ENCODE results near the gene PCSK1N. TPM values are rescaled to one million over a fixed set of nuclear protein-coding genes. Genes with fewer than 3 reads are reported as not detected.
"Not testable (repeated sequence)": the region's sequence is repeated elsewhere in the genome, so short reads cannot be mapped to it uniquely, and the experiment has no call there.

Gene PCSK1N
- 1 to 10 TPM; 1.5 to 4.0 (median 3.4) TPM for total RNA-seq

DNA sequence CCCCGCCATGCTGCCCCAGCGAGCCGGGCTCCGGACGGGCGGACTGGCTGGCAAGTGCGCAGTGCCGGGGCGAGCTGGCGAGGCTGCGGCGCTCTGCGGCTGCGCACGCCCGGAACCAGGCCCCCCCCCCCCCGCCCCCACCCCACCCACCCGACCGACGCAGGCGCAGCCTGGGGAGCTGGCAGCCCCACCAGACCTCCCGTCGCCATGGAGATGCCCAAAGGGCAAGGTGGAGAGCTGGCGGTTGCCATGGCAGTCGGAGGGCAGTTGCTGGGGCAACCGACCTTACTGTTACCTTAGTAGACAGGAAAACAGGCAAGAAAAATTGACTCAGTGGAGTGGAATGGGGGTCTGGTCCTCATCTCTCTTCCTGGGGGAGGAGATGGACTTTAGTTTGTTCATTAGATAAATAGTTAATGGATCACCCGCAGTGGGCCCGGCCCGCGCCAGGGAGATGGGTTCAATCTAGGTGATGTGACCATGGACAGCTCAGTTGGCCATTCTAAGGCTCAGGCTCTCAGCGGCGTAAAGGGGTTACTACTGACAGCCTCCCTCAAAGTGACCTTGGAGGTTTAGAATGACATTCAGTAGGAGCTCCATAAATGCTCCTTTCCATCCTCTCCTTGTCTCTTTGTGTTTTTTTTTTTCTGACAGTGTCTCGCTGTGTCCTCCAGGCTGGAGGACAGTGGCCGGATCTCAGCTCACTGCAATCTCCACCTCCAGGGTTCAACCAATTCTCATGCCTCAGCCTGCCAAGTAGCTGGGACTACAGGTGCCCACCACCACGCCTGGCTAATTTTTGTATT lies at the start of gene PCSK1N:
PCSK1N (minus strand) TSS at position 87 of the 806 bp plus-strand sequence; CDS start at position 9, 78 bp downstream.
- Histone ChIP-seq H3K27ac (no peak within 1 kb of the TSS), H3K4me1 (peaks cover 0 to 5% of the 10 kb centered on the region in 2 donors), H3K4me3 (replicated peaks in 1 of 3) (no peak within 1 kb of the TSS), H3K27me3 (no peaks in the 10 kb centered on the region), H3K36me3 (no peaks in the 10 kb centered on the region), H3K9me3 (no peaks in the 10 kb centered on the region)
- whole genome bisulfite sequencing, 2 donors, result 42 to 49% methylated on average over 6 to 7 of the region's 35 CpGs
- intact Hi-C loops (cut with DNase I), result no loop called here
- peak in 1 of 2 donors; percentile 11 for DNase-seq
- TF ChIP-seq CTCF (IDR thresholded peaks at IDR 0.05), result no peak
- no peak for TF ChIP-seq POLR2A (IDR thresholded peaks at IDR 0.05)

DNA sequence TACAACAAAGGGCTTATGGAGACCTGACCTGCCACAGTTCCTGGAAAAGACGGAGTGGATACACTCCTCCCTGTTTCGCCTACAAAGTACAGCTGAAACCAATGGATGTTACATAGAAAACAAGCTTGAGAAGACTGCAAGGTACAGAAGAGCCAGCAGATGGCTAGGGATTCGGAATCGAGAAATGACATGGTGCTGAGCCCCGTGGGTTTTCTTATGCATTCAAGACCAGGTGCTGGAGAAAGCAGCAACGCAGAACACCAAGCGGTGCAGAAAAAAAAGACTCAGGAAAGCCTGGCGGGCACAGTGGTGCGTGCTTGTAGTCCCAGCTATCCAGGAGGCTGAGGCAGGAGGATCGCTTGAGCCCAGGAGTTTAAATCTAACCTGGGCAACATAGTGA lies 48.3 kb upstream of the PCSK1N start:
- no peak for DNase-seq
- Histone ChIP-seq H3K9me3 (no peaks in the 10 kb centered on the region), H3K36me3 (no peaks in the 10 kb centered on the region), H3K4me3 (replicated peaks in 1 of 3) (no peak overlapping the region), H3K27me3 (no peaks in the 10 kb centered on the region), H3K27ac (no peak overlapping the region), H3K4me1 (no peaks in the 10 kb centered on the region)
- intact Hi-C loops (cut with DNase I), result no loop called here
- WGBS, 2 donors, result 75 to 76% methylated on average over 10 of the region's 10 CpGs
- TF ChIP-seq POLR2A (IDR thresholded peaks at IDR 0.05) (no peak), CTCF (IDR thresholded peaks at IDR 0.05) (no peak)

- H3K36me3 ChIP-seq; intact Hi-C loops (cut with DNase I): not testable (repeated sequence)
- WGBS, 2 donors, result 52 to 62% methylated on average over 3 of the region's 4 CpGs
These were observed 41.5 kb upstream of the PCSK1N start for GRCh38 chrX:48876944-48877343.

GRCh38 chrX:48872017-48872416 lies 36.6 kb upstream of the PCSK1N start:
- H3K4me3 ChIP-seq (replicated peaks in 1 of 3); intact Hi-C loops (cut with DNase I); H3K27me3 ChIP-seq; H3K27ac ChIP-seq; H3K36me3 ChIP-seq; H3K9me3 ChIP-seq; H3K4me1 ChIP-seq; DNase-seq: not testable (repeated sequence)
- WGBS, 2 donors, result 64 to 67% methylated on average over 1 of the region's 2 CpGs

More at GRCh38 chrX:48876944-48877343, 41.5 kb upstream of the PCSK1N start:
- not testable (repeated sequence) for DNase-seq; H3K9me3 ChIP-seq; H3K27ac ChIP-seq; H3K4me3 ChIP-seq (replicated peaks in 1 of 3); H3K4me1 ChIP-seq; H3K27me3 ChIP-seq

DNA sequence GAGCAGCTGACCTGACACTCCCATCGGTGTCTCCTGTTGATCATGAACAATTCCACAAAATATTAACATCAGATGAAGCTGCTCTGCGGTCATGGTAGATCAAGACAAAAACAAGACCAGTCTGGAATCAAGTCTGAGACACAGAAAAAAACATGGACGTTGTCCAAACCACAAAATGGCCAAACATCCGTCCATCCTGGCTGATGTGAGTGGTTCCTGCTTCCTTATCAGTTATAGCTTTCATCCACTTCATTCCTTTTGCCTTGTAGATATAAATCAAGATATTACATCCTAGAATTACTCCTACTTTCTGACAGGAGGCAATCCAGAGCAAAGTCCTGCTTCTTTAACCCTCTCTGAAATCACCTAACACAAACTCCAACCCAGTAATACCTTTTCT lies 28.8 kb upstream of the PCSK1N start:
- Histone ChIP-seq H3K36me3 (no peaks in the 10 kb centered on the region), H3K9me3 (no peaks in the 10 kb centered on the region), H3K4me1 (no peaks in the 10 kb centered on the region), H3K27me3 (no peaks in the 10 kb centered on the region), H3K27ac (no peak overlapping the region), H3K4me3 (replicated peaks in 1 of 3) (no peak overlapping the region)
- intact Hi-C loops (cut with DNase I), result no loop called here
- no peak for DNase-seq
- 57 to 61% methylated on average over 4 of the region's 4 CpGs for WGBS, 2 donors
- TF ChIP-seq POLR2A (IDR thresholded peaks at IDR 0.05) (no peak), CTCF (IDR thresholded peaks at IDR 0.05) (no peak)

DNA sequence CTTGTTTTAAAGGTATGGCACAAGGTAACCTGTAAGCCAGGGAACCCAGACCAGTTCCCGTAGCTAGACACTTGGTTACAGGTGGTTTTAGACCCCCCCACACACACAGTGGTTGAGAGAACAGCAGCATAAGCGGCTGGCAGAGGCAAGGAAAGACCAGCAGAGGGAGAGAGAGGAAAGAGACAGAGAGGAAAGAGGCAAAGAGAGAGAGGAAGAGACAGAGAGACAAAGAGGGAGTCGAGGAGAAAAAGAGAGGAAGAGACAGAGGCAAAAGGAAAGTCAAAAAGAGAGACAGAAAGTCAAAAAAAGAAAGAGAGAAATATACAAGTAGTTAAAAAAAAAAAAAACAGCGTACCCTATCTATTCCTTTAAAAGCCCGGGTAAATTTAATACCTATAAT lies 19.5 kb upstream of the PCSK1N start:
- H3K9me3 ChIP-seq, result no peaks in the 10 kb centered on the region
- H3K4me3 ChIP-seq (replicated peaks in 1 of 3), result no peak overlapping the region
- no peak for DNase-seq
- no peaks in the 10 kb centered on the region for H3K4me1 ChIP-seq
- 45% methylated on average over 5 of the region's 5 CpGs for WGBS, 2 donors
- no peaks in the 10 kb centered on the region for H3K27me3 ChIP-seq
- H3K36me3 ChIP-seq, result no peaks in the 10 kb centered on the region
- TF ChIP-seq CTCF (IDR thresholded peaks at IDR 0.05) (no peak), POLR2A (IDR thresholded peaks at IDR 0.05) (no peak)
- no peak overlapping the region for H3K27ac ChIP-seq
- intact Hi-C loops (cut with DNase I), result no loop called here

- H3K27ac ChIP-seq; intact Hi-C loops (cut with DNase I); DNase-seq; H3K27me3 ChIP-seq; H3K9me3 ChIP-seq; H3K4me1 ChIP-seq; H3K36me3 ChIP-seq; H3K4me3 ChIP-seq (replicated peaks in 1 of 3): not testable (repeated sequence)
- WGBS, 2 donors, result 88 to 91% methylated on average over 8 to 11 of the region's 12 CpGs
These were observed 18.9 kb upstream of the PCSK1N start for GRCh38 chrX:48854121-48854804.

DNA sequence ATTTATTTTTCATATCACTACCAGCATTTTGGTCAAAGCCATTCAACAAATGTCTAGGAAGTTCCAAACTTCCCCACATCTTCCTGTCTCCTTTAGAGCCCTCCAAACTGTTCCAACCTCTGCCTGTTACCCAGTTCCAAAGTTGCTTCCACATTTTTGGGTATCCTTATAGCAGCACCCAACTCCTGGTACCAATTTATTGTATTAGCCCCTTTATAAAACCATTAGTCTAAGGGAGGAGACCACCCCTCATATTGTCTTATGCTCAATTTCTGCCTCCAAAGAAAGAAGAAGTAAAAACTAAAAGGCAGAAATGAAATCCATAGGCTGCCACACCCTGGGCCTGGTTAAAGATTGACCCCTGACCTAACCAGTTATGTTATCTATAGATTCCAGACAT lies 18.1 kb upstream of the PCSK1N start:
- H3K27me3 ChIP-seq; H3K27ac ChIP-seq; H3K9me3 ChIP-seq; DNase-seq; H3K36me3 ChIP-seq; H3K4me3 ChIP-seq (replicated peaks in 1 of 3); intact Hi-C loops (cut with DNase I); H3K4me1 ChIP-seq: not testable (repeated sequence)

Measured in thyroid gland (tissue), 4 donors.